Measurements from ENCODE around the gene VTI1A. TPM values are rescaled to one million over a fixed set of nuclear protein-coding genes. Genes with fewer than 3 reads are reported as not detected.

Gene VTI1A
- total and polyA plus RNA-seq, 9 of the 15 experiments (the other 6 are each of a cell fraction or from before 2014, with no cell fraction given), result 9.3 to 21.4 (median 16.0) TPM

DNA sequence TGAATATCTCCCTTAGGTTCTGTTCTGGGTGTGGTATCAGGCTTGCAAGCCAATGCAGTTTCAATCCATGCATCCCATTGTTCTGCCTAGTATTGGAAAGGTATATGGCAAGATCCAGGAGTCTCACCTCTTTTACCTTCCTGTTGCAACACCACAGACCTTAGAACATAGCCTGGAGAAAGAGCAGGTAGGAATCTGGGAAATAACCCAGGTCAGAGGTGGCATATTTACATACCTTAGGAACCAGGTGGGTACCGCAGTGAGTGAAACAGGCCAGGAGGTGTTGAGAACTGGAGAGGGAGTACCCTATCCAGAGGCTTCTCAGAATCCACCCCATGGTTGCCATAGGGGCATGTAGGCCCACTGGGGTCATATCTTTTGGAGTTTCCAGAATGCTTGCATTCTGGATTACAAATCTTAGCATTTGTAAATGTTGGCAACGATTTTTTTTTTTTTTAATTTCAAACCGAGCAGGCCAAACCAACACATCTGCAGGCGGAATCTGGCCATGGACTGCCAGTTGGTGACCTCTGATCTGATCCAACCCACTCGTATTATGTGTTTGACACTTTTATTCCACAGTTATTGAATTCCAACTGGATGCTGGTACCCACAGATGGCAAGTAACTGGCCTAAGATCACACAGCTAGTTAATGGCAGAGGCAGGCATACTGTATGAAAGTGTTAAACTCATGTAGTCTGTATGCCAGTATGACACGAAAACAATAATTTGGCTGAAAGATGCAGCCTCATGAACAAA is 322.8 kb downstream of the VTI1A start:
- H3K36me3 ChIP-seq (ENCODE audit: control insufficient read depth, insufficient read depth, low read length), result no peaks in the 10 kb centered on the region
- DNase-seq (ENCODE audit: extremely low read depth in 1 of 4, low spot score in 3 of 4) (no peak), FAIRE-seq (no peak), ATAC-seq (no peak)
- intact Hi-C loops (cut with micrococcal nuclease), result no loop called here
- H3K4me1 ChIP-seq (replicated peaks in 1 of 2; ENCODE audit: control insufficient read depth in 2 of 2, insufficient read depth in 2 of 2, low read length in 2 of 2), result no peaks in the 10 kb centered on the region
- no peaks in the 10 kb centered on the region for H3K9me3 ChIP-seq (replicated peaks; ENCODE audit: control insufficient read depth, insufficient read depth, low read depth, low read length)
- no peak overlapping the region for H3K27ac ChIP-seq (ENCODE audit: extremely low read depth, low read depth, low read length)
- no peaks in the 10 kb centered on the region for H3K79me2 ChIP-seq (ENCODE audit: control insufficient read depth, insufficient read depth, low read length)
- WGBS (ENCODE audit: insufficient coverage, low coverage, missing lambda C conversion rate), result 65% methylated on average over 5 of the region's 6 CpGs
- no peaks in the 10 kb centered on the region for H3K9me1 ChIP-seq (ENCODE audit: control insufficient read depth, insufficient read depth, low read length)
- H3K4me3 ChIP-seq, result no peak overlapping the region
- in situ Hi-C loops (cut with MboI), result no loop called here
- no peak overlapping the region for H3K9ac ChIP-seq (ENCODE audit: insufficient read depth in 1 of 2, low read depth in 2 of 2, low read length in 2 of 2)
- H3K4me2 ChIP-seq (ENCODE audit: insufficient read depth, low read length), result no peak overlapping the region
- ChIA-PET POLR2A (no interaction called here), CTCF (ENCODE audit: low intra/inter-chr PET ratio) (no interaction called here)
- no peaks in the 10 kb centered on the region for H3K27me3 ChIP-seq (ENCODE audit: control insufficient read depth in 2 of 2, insufficient read depth in 2 of 2, low read length in 2 of 2)
- no TSS peak for BruUV-seq (replicated peaks)
- H2AFZ ChIP-seq (ENCODE audit: low read depth, low read length), result no peak overlapping the region
- no peaks in the 10 kb centered on the region for H4K20me1 ChIP-seq (replicated peaks; ENCODE audit: control insufficient read depth, insufficient read depth, low read length)
- TF ChIP-seq RFX5 (IDR thresholded peaks at IDR 0.05; ENCODE audit: low read depth, low read length) (no peak), ZNF586 (CRISPR knock-in tag; conservative IDR thresholded peaks at IDR 0.05) (no peak), TCF3 (CRISPR knock-in tag; IDR thresholded peaks at IDR 0.05) (no peak)

DNA sequence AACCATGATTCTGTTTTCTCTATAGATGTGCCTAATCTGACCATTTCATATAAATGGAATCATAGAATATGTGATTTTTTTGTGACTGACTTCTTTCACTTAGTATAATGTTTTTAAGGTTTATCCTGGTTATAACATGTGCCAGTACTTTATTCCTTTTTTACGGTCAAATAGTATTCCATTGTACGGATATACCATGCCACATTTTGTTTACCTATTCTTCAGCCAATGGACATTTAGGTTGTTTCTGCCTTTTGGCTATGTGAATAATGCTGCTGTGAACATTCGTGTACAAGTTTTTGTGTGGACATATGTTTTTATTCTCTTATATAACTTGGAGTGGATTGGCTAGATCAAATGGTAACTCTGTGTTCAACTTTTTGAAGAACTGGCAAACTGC is 324.7 kb downstream of the VTI1A start:
- intact Hi-C loops (cut with micrococcal nuclease), result no loop called here
- FAIRE-seq (no peak), DNase-seq (ENCODE audit: extremely low read depth in 1 of 4, low spot score in 3 of 4) (no peak), ATAC-seq (no peak)
- no peak overlapping the region for H3K27ac ChIP-seq (ENCODE audit: extremely low read depth, low read depth, low read length)
- H3K4me2 ChIP-seq (ENCODE audit: insufficient read depth, low read length), result no peak overlapping the region
- no peak overlapping the region for H3K9ac ChIP-seq (ENCODE audit: insufficient read depth in 1 of 2, low read depth in 2 of 2, low read length in 2 of 2)
- H2AFZ ChIP-seq (ENCODE audit: low read depth, low read length), result no peak overlapping the region
- no peaks in the 10 kb centered on the region for H3K27me3 ChIP-seq (ENCODE audit: control insufficient read depth in 2 of 2, insufficient read depth in 2 of 2, low read length in 2 of 2)
- no TSS peak for BruUV-seq (replicated peaks)
- POLR2A ChIA-PET, result no interaction called here
- H3K4me3 ChIP-seq, result no peak overlapping the region
- CTCF ChIA-PET (ENCODE audit: low intra/inter-chr PET ratio), result no interaction called here
- no peaks in the 10 kb centered on the region for H3K4me1 ChIP-seq (replicated peaks in 1 of 2; ENCODE audit: control insufficient read depth in 2 of 2, insufficient read depth in 2 of 2, low read length in 2 of 2)
- WGBS (ENCODE audit: insufficient coverage, low coverage, missing lambda C conversion rate), result 90% methylated on average over 3 of the region's 3 CpGs
- H3K79me2 ChIP-seq (ENCODE audit: control insufficient read depth, insufficient read depth, low read length), result no peaks in the 10 kb centered on the region
- H3K36me3 ChIP-seq (ENCODE audit: control insufficient read depth, insufficient read depth, low read length), result no peaks in the 10 kb centered on the region
- in situ Hi-C loops (cut with MboI), result no loop called here
- no peaks in the 10 kb centered on the region for H4K20me1 ChIP-seq (replicated peaks; ENCODE audit: control insufficient read depth, insufficient read depth, low read length)
- H3K9me1 ChIP-seq (ENCODE audit: control insufficient read depth, insufficient read depth, low read length), result no peaks in the 10 kb centered on the region
- no peaks in the 10 kb centered on the region for H3K9me3 ChIP-seq (replicated peaks; ENCODE audit: control insufficient read depth, insufficient read depth, low read depth, low read length)
- TF ChIP-seq SNRNP70 (optimal IDR thresholded peaks at IDR 0.05; ENCODE audit: low read depth, low read length), result no peak
- TF ChIP-seq SMARCA5 (IDR thresholded peaks at IDR 0.05), result no peak
- TF ChIP-seq MCM2 (IDR thresholded peaks at IDR 0.05; ENCODE audit: low read depth), result no peak
- no peak for TF ChIP-seq FOXK1 (CRISPR knock-in tag; IDR thresholded peaks at IDR 0.05; ENCODE audit: borderline replicate concordance)
- no peak for TF ChIP-seq PCBP1 (IDR thresholded peaks at IDR 0.05; ENCODE audit: low read depth, low read length, poor library complexity, severe bottlenecking)
- TF ChIP-seq, protein P1, sequence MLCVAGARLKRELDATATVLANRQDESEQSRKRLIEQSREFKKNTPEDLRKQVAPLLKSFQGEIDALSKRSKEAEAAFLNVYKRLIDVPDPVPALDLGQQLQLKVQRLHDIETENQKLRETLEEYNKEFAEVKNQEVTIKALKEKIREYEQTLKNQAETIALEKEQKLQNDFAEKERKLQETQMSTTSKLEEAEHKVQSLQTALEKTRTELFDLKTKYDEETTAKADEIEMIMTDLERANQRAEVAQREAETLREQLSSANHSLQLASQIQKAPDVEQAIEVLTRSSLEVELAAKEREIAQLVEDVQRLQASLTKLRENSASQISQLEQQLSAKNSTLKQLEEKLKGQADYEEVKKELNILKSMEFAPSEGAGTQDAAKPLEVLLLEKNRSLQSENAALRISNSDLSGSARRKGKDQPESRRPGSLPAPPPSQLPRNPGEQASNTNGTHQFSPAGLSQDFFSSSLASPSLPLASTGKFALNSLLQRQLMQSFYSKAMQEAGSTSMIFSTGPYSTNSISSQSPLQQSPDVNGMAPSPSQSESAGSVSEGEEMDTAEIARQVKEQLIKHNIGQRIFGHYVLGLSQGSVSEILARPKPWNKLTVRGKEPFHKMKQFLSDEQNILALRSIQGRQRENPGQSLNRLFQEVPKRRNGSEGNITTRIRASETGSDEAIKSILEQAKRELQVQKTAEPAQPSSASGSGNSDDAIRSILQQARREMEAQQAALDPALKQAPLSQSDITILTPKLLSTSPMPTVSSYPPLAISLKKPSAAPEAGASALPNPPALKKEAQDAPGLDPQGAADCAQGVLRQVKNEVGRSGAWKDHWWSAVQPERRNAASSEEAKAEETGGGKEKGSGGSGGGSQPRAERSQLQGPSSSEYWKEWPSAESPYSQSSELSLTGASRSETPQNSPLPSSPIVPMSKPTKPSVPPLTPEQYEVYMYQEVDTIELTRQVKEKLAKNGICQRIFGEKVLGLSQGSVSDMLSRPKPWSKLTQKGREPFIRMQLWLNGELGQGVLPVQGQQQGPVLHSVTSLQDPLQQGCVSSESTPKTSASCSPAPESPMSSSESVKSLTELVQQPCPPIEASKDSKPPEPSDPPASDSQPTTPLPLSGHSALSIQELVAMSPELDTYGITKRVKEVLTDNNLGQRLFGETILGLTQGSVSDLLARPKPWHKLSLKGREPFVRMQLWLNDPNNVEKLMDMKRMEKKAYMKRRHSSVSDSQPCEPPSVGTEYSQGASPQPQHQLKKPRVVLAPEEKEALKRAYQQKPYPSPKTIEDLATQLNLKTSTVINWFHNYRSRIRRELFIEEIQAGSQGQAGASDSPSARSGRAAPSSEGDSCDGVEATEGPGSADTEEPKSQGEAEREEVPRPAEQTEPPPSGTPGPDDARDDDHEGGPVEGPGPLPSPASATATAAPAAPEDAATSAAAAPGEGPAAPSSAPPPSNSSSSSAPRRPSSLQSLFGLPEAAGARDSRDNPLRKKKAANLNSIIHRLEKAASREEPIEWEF (CRISPR knock-in tag; IDR thresholded peaks at IDR 0.05), result no peak
- no peak for TF ChIP-seq NFE2 (IDR thresholded peaks at IDR 0.05; ENCODE audit: low read depth)
- TF ChIP-seq CAMTA2 (CRISPR knock-in tag; conservative IDR thresholded peaks at IDR 0.05), result no peak
- TF ChIP-seq KDM1A (IDR thresholded peaks at IDR 0.05), result no peak
- no peak for TF ChIP-seq ZNF431 (CRISPR knock-in tag; IDR thresholded peaks at IDR 0.05)

Measured in K562 (cell line).